Glutamatergic neuron (in vitro differentiated cells): Measurements from ENCODE around the gene HS2ST1. TPM values are rescaled to one million over a fixed set of nuclear protein-coding genes. Genes with fewer than 3 reads are reported as not detected.
"Not testable (repeated sequence)": the region's sequence is repeated elsewhere in the genome, so short reads cannot be mapped to it uniquely, and the experiment has no call there.

Experiments
- DNase-seq: peaks from one replicate; pipeline ENCODE4 v3.0.0; 2022
- H3K27ac Mint-ChIP-seq: one replicate; pipeline ENCODE4 v1.8.0; 2020; ENCODE audit warnings: mild to moderate bottlenecking, mixed read lengths, inconsistent platforms; ENCODE audit not compliant: unreplicated experiment
- H3K27me3 Mint-ChIP-seq: one replicate; pipeline ENCODE4 v1.8.0; 2020; ENCODE audit warnings: mild to moderate bottlenecking, moderate library complexity, mixed read lengths, inconsistent platforms; ENCODE audit not compliant: unreplicated experiment
- H3K36me3 Mint-ChIP-seq: one replicate; pipeline ENCODE4 v1.8.0; 2020; ENCODE audit warnings: mild to moderate bottlenecking, mixed read lengths, inconsistent platforms; ENCODE audit not compliant: unreplicated experiment
- H3K4me1 Mint-ChIP-seq: one replicate; pipeline ENCODE4 v1.8.0; 2020; ENCODE audit warnings: mild to moderate bottlenecking, low read depth, mixed read lengths, inconsistent platforms; ENCODE audit not compliant: unreplicated experiment
- H3K4me3 Mint-ChIP-seq: one replicate; pipeline ENCODE4 v1.8.0; 2020; ENCODE audit warnings: mild to moderate bottlenecking, mixed read lengths, inconsistent platforms; ENCODE audit not compliant: unreplicated experiment
- H3K9me3 Mint-ChIP-seq: one replicate; pipeline ENCODE4 v1.8.0; 2020; ENCODE audit warnings: mild to moderate bottlenecking, moderate library complexity, mixed read lengths, inconsistent platforms; ENCODE audit not compliant: unreplicated experiment
- CTCF ChIP-seq: fragments of 200-600 bp; sonication (generic); IDR thresholded peaks from one replicate; pipeline ENCODE4 v1.5.0; 2021; ENCODE audit not compliant: partially characterized antibody, unreplicated experiment
- long read RNA-seq: library from polyadenylated mRNA; unstranded; transcript quantifications from one replicate; pipeline ENCODE4 v2.0.0, GENCODE V29; 2020; ENCODE audit not compliant: unreplicated experiment
- total RNA-seq: library from RNA; stranded (reverse); fragmentation: NEBNext Ultra II Directional; extraction: Animal tissue kit (Norgen Biotek cat#: 25700); gene quantifications from one replicate; pipeline ENCODE4 v1.2.1, GENCODE V29; 2021; ENCODE audit not compliant: unreplicated experiment

Gene HS2ST1
- total RNA-seq, result 12.9 TPM
- long read RNA-seq, partial matches to known transcripts, result 1 of 1 reads
- long read RNA-seq, other reads (novel, unspliced or antisense), result 0 of 1 reads

DNA sequence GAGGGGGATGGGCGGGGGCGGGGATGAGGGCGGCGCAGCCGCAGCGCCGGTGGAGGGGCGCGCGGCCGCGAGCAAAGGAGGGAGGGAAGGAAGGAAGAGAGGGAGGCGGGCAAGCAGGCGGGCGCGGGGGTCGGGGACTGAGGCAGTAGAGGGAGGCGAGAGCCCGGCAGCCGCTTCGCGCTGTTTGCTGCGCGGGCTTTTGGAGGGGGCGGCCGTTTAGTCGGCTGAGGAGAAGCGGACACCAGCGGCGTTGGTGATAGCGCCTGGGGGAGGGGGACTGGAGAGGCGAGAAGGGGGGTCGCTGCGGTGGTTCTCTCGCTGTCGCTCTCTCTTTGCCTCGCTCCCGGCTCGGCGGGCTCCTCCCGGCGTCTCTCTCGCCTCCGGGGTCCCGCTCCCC is at the start of gene HS2ST1:
Gene HS2ST1 (plus strand): TSS at position 35 of the 397 bp plus-strand sequence.
- peaks cover 4% of the 10 kb centered on the region for H3K36me3 Mint-ChIP-seq
- no peak for DNase-seq
- H3K27me3 Mint-ChIP-seq, result no peaks in the 10 kb centered on the region
- peaks cover 4% of the 10 kb centered on the region for H3K4me1 Mint-ChIP-seq
- no peak within 1 kb of the TSS for H3K4me3 Mint-ChIP-seq
- peaks cover 3% of the 10 kb centered on the region for H3K9me3 Mint-ChIP-seq
- no peak within 1 kb of the TSS for H3K27ac Mint-ChIP-seq
- no peak for TF ChIP-seq CTCF

DNA sequence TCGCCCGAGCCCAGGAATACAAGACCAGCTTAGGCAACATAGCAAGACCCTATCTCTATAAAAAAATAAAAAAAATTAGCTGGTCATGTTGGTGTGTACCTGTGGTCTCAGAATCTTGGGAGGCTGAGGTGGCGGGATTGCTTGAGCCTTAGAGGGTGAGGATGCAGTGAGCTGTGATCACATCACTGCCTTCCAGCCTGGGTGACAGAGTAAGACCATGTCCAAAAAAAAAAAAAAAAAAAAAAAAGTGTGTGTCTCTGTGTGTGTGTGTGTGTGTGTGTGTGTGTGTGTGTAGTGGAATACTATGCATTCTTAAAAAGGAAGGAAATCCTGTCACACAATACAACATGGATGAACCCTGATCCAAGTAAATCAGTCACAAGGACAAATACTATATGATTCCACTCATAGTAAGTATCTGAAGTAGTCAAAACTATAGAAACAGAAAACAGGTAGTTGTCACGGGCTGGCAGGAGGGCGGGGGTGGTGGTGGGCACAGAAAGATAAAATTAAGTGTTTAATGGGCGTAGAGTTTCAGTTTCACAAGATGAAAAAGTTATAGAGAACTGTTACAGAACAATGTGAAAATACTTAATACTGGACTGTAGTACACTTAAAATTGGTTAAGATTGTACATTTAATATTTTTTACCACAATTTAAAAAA is 48.3 kb upstream of the HS2ST1 start:
- DNase-seq, result no peak
- Mint-ChIP-seq H3K9me3 (no peaks in the 10 kb centered on the region), H3K27me3 (no peaks in the 10 kb centered on the region), H3K4me1 (no peaks in the 10 kb centered on the region), H3K27ac (no peak overlapping the region), H3K36me3 (no peaks in the 10 kb centered on the region), H3K4me3 (no peak overlapping the region)
- no peak for TF ChIP-seq CTCF

- DNase-seq, result no peak
- H3K4me3 Mint-ChIP-seq, result no peak overlapping the region
- H3K27me3 Mint-ChIP-seq, result no peaks in the 10 kb centered on the region
- H3K9me3 Mint-ChIP-seq, result no peaks in the 10 kb centered on the region
- H3K4me1 Mint-ChIP-seq, result no peaks in the 10 kb centered on the region
- no peak for TF ChIP-seq CTCF
- H3K36me3 Mint-ChIP-seq, result no peaks in the 10 kb centered on the region
- H3K27ac Mint-ChIP-seq, result no peak overlapping the region
Measured at GRCh38 chr1:86866665-86867064, 47.8 kb upstream of the HS2ST1 start.

DNA sequence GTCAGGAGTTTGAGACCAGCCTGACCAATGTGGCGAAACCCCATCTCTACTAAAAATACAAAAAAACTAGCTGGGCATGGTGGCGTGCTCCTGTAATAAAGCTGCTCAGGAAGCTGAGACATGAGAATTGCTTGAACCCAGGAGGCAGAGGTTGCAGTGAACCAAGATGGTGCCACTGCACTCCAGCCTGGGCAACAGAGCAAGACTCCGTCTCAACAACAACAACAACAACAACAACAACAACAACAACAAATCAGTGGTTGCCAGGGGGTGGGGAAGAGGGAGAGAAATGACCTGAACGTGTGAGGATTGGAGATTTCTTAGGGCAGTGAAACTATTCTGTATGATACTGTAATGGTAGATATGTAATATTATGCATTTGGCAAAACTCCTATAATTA is 47.2 kb upstream of the HS2ST1 start:
- not testable (repeated sequence) for H3K36me3 Mint-ChIP-seq, H3K4me1 Mint-ChIP-seq, DNase-seq, H3K4me3 Mint-ChIP-seq, H3K9me3 Mint-ChIP-seq, H3K27ac Mint-ChIP-seq, H3K27me3 Mint-ChIP-seq

- no peaks in the 10 kb centered on the region for H3K9me3 Mint-ChIP-seq
Measured at GRCh38 chr1:86868477-86868876, 46.0 kb upstream of the HS2ST1 start.

More at GRCh38 chr1:86868477-86868876, 46.0 kb upstream of the HS2ST1 start:
- Mint-ChIP-seq H3K4me3 (no peak overlapping the region), H3K27me3 (no peaks in the 10 kb centered on the region), H3K4me1 (no peaks in the 10 kb centered on the region), H3K36me3 (no peaks in the 10 kb centered on the region), H3K27ac (no peak overlapping the region)
- no peak for DNase-seq
- no peak for TF ChIP-seq CTCF
